AG20443 (cell line): ENCODE measurements around the gene DMD.
"Not testable (repeated sequence)": the region's sequence is repeated elsewhere in the genome, so short reads cannot be mapped to it uniquely, and the experiment has no call there.

Experiments
- DNase-seq: peaks from one replicate; pipeline ENCODE4 v3.0.0; 2012; ENCODE audit warnings: low spot score, mixed read lengths

Gene DMD

DNA sequence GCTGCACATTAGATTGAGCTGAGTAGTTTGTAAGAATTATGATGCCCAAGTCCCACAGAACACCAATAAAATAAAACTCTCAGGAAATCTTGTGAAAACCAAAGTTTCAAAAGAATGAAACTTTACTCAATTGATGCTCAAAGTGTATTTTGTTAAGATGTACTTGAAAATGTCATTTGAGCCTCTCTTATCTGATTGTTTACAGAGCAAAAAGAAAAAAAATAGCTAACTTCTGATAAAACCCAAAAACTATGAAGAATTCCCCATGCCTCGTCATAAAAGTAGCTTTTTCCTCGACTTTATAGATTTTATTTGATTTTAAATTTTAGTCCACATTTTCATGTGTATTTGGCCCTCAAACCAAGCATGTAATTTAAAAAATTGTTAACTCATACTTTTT is 1618.0 kb downstream of the DMD start:
- no peak for DNase-seq

DNA sequence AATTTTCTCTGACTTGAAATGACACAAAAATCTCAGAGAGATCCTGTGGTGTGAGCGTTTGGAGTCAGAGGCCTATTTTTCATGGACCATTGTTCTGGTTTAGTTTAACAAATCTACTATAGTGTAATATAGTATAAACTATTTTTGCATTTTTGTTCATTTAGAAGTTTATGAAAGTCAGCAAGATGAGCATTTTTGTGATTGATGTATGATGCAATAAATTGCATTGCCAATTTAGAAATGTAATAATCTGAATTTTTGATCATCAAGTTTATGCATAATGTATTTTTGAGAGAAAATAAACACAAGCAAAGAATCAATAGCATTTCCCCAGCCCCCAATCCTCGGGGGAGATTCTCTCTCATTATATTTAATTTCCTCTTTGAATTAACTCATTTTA is 1620.0 kb downstream of the DMD start:
- no peak for DNase-seq

DNA sequence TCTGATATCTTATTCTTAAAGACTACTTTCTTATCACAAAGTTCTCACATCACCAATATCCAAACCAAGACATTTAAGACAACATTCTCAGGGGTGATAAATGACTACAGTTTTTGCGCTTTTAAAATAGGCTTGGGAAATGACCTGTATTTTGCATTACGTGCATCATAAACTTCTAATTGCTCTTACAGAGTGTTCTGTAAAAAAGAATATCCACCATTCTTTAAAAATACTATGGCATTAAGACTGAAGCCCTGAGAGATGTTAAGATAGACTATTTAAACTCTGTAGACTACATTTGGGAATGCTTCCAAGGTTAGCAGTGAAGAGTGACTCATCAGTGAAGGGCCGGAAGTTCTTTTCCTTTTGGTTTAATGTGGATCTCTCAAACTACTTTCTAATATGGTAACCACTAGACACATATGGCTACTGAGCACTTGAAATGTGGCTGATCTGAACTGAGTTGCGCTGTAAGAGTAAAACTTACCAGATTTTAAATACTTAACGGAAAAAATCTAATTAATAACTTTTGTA is 1620.7 kb downstream of the DMD start:
- peak; percentile 27 for DNase-seq

DNA sequence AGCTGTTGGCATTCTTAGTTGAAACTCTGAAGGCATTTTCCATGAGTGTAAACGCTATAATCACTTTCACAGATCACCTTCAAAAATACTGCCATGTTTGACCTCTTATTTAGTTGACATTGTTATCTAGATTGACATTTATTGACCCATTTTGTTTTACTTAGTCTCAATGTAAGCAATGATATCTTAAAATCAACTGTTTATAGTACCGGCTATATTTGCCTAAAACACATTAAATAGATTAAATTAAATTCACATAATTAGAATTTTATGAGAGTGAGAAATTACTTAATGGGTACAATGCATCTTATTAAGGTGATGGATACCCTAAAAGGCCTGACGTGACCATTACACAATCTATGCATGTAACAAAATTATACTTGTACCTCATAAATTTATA is 1621.8 kb downstream of the DMD start:
- no peak for DNase-seq

DNA sequence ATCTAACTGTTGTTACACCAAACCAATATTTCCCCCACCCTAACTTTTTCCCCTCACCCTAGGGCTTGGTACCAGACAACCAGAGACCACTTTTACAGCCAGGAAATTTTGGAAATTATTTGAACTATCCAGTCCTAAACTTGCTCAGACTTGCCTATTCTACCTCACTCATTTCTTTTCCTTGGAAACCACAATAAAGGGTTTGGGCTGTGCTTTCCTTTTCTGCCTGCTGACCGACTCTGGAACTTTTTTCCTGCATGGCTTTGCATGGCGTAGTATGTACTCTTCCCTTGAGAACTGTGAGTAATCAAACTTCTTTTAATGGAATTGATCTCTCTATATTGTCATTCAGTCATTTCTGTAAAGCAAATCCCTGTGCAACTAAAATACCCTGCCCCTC is 1623.0 kb downstream of the DMD start:
- no peak for DNase-seq

DNA sequence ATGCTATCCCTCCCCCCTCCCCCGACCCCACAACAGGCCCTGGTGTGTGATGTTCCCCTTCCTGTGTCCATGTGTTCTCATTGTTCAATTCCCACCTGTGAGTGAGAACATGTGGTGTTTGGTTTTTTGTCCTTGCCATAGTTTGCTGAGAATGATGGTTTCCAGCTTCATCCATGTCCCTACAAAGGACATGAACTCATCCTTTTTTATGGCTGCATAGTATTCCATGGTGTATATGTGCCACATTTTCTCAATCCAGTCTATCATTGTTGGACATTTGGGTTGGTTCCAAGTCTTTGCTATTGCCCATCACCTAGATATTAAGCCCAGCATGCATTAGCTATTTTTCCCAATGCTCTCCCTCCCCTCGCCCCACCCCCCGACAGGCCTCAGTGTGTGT is 1627.5 kb downstream of the DMD start:
- not testable (repeated sequence) for DNase-seq

DNA sequence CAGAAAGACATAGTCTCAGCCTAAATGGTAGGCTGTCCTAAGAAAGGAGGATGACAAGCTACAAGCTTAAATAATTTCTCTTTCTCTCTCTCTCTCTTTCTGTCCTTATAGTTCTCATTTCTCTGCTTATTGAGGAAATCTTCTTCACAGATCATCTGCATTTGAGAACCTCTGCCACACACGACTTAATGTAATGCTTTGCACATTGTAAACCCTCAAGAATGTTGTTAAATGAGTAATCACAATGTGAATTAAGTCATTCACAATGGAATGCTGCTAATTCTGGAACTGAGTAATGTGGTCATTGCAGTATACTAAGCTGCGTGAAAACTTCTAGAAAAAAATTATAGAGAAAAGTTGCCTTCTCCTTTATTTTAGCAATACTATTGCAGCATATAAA is 1630.6 kb downstream of the DMD start:
- peak; percentile 25 for DNase-seq

DNA sequence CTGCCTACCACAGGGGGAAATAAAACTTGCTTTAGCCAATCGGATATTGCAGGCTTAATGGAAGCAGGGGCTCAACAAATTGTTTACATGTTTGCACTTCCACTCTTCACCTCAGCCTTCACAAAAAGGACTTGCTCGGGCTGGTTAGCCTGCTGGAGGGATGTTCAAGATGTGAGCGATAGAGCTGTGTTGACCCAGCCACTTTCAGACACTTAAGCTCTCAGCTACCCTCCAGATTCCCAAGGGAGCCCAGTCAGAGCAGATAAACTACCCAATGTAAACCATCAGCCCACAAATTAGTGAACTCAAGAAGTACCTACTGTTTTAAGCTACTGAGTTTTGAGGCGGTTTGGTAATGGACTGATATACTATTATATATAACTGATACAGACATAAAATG is 1631.1 kb downstream of the DMD start:
- DNase-seq, result no peak

DNA sequence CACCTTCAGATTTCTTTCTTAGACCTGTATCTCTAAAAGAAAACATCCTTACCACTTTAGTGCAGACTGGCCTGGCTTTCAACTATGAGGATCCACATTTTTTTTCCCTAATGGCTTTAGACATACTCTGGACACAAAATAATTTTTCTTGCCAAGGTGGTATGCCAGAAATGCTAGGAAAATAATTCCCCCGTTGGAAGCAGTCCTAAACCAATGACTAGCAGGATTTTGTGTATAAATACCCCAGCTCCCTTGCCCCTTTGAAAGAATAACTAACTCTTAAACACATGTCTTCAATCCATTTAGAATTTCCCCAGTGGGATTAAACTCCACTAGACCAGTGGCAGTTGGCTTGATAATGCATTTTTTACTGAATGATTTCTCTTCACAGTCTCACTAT is 1639.0 kb downstream of the DMD start:
- DNase-seq, result no peak

DNA sequence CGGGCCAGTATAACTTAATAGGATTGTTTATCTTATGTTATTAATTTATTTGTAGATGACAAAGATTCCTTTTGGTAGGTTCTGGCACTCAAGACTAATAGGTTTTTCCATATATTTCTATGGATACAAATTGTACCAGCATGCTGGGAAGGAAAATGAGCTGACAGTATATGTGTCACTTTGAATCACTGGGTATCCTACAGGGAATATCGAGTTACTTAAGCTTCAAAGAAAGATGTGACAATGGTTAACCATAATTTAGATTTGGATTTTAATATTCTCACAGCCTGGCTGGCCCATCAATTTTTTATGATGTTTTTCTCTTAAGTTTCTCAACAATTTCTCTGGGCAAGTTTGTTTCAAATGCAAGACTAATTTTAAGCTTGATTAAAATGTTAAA is 1640.7 kb downstream of the DMD start:
- no peak for DNase-seq

DNA sequence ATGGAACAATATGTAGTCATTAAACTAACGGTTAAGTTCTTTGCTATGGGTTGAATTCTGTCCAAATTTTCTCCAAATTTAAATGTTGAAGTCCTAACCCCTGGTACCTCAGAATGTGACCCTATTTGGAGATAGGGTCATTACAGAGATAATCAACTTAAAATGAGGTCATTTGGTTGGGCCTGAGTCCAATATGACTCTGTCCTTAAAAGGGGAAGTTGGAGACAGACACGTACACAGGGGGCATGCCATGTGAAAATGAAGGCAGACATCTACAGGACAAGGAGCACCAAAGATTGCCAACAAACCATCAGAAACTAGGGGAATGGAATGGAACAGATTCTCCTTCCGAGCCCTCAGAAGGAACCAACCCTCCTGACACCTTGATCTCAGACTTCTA is 1647.6 kb downstream of the DMD start:
- DNase-seq, result no peak

DNA sequence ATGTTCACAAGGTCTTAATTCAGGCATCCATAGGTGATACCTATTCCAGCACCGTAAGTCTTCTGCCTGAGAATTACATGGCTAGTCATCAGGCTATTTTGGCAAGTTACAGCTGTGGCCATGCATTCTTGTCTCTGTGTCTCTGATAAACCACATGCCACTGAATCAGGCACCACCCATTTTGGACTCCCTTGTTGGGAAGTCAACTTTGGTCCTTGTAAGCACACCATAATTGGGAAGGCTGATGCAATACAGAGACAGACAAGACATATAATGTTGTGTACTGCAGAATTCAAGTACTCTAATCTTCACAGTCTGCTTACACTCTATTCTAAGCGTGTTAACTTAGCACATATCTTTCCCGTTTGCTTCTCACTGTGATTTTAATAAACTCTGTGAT is 1655.8 kb downstream of the DMD start:
- peak; percentile 15 for DNase-seq

DNA sequence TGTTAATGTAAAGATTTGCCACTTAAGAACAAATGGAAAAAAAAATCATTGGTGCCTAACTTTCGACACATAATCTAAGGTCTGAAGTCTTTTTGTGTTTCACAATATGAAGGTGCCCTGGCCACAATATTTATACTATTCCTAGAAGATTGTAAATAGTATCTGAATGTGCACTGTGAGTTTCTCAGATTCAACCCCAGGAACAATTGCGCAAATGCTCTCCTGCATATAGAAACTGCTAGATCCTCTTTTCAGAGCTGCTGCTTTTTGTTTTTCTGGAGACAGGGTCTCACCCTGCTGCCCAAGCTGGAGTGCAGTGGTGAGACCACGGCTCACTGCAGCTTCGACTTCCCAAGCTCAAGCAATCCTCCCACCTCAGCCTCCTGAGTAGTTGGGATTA is 1659.4 kb downstream of the DMD start:
- DNase-seq, result no peak

DNA sequence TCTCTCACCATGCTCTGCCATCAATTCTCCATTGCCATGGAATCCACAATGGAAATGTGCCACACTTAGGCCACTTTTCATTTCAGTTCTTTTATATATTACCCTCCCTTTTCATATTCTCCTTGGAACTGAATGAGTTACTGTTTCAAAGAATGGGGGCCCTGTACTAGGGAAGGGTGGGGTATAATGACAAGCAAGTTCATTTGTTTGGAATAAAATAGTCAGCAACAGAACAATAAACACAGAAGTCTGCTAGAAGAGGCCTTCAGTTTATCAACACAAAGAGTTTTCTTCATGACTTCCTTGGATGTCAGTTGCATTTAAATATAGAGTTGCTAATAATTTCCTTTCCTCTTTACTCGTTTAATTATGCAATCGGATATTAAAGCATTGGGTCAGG is 1661.2 kb downstream of the DMD start:
- DNase-seq, result no peak

DNA sequence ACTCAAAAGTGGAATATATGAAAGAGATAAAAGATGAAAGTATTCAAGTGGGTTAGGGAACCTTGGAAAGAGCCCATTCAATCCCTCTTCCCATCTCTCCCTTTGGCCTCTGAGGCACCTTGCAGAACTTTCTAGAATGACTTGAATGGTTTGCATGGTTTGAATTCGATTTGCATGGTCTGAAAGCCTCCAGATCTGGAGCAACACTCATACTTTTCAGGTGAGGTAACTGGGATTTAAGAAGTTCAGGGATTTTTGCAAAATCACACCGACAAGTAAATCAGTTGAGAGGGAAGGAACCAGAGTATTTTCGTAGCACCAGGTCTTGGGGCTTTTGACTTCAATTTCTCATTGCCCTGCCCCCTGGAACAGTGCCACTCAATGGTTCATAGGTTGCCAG is 1663.5 kb downstream of the DMD start:
- no peak for DNase-seq

DNA sequence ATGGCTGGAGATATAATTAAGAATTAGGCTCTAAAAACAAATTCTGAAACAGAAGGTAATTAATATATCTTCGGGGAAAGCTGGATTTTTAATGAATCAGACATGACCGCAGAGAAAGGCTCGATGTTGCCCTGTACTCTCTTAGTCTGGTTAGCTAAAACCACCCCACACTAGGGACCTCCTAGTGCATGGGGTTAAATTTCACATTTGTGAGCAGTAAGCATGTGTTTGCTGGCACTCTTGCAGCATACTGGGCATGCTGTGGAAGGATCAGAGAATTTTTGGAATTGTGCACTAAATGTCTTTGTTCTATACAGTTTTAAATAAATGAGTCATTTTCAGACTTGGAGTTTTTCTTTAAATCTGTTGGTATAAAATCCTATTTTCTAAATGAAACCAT is 1663.9 kb downstream of the DMD start:
- DNase-seq, result no peak

DNA sequence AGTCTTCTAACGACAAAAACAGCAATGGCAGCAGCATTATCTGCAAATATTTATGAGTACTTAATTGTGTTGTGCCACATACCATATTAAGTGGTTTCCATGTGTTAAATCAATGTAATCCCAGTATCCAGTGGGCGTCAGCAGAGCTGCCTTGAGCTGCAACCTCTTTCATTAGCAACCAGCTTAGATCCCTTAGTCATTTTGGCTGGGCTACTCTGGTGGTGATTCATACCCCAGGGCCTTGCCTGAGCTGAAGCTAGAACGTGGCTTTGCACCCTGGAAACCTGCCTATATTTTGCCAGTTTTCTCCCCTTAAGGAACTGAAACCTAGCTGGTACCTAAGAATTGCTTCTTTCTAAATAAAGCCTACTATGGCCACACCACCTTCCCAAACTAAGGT is 1665.2 kb downstream of the DMD start:
- peak; percentile 84 for DNase-seq

DNA sequence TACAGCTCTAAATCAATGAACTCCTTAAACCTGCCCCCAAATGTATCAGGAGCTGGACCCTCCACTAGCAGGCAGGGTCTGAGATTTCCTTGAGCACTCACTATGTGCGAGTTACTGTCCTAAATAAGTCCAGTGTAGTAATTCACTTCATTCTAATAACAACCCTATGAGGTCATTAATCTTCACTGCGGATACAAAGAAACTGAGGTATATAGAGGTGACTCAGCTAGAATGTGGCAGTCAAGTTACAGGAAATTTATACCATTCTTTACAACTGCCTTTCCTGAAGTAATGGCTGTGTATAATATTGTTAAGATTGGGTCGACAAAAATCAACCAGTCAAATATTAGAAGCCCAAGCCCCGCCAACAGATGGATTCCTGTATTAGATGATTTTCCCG is 1665.6 kb downstream of the DMD start:
- DNase-seq, result no peak

DNA sequence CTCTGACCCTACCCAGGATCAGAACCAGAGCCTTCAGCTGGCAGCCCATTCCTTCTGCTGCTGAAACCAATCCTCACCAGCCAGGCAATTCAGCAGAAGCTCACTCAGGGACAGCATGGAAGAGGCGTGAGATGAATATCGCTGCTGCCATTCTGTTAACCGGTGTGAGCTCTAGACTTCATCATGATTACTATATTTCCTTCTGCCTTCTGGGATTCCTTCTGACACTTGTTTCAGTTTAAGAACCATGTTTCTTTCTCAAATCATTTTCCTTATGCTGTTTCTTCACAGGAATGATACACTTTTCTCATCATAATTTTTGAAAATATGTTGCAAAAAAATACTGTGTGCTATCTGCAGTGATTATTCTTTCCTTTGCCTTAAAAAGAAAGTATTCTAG is 1666.2 kb downstream of the DMD start:
- no peak for DNase-seq

DNA sequence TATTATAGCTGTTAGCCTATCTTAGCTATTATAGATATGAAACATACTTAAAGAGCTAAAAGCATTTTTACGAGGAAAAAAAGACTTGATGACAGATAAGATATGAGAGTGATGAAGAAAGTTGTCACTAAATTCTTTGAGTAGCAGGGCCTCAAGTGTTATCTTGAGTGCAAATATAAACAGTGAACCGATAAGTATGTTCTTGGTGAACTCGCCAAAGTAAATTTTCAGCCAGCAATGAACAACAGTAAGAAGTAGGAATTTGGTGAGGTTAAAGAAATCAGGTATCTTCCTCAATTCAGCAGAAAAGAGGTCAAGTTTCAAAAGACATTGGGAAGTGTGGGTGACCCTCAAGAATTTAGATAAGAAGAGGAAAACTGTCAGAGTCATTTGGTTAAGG is 1667.7 kb downstream of the DMD start:
- DNase-seq, result no peak

DNA sequence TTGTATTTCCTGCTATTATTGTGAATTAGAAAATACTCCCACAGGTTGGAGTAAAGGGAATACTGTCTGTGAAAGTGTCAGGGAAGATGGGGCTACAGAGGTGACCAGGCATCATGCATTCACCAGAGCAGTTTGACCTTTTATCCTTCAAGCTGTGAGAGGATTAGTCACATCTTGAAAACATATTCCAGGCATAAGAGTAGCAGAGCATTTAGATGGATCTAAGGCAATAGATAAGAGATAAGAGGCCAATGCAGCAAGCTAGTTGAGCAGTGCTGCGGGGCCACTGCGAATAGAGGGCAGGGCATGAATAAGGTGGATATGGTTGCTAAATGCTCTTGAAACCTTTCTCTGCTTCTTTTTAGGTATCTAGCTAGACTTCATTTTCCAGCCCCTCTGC is 1668.8 kb downstream of the DMD start:
- DNase-seq, result no peak

DNA sequence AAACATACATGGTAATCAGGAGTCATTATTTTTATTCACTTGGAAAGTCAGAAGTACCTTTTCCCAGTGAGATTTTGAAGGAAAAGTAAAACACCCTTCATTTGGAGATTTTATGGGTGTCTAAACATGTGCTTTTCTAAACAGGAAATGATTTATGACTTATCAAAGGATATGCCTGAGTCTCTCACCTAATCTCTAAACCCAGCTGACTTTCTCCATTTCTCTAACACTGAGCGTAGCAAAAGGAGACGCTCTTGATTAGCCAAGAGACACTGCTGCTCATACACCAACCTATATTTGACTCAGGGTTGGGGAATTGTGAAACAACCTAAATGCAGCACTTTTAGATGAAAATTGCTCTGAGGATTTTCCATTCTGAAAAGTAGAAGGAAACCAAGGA is 1671.0 kb downstream of the DMD start:
- no peak for DNase-seq

DNA sequence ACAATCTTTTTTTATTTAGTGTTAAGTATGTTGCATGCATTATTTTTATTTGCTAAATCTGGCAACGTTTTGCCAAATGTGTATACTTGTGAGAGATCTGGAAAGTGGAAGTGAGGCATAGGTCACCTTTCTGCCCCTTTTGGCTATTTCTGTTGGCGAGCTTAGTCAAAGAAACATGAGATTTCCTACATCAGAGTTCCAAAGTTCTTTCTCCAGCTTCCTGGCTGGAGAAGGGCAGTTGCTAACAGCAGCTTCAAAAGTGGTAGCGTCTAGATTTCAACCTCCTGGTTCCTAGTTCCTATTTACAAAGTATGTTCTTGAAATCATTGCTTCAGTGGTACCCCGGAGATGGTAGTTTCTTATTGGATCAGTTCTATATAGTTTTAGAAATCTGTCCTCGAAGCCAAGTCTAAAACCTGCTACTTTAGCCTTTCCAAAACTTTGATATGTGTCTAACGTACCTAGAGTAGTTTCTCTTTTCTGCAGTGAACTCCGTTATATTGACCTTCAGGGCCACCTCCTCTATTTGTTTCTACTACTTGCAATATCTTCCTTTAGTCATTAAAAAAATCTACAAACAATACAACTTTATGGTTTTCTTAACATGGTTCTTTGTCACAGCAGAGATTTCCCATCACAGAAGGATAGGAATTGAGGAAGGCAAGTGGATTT is 1683.8 kb downstream of the DMD start:
- DNase-seq, result no peak

DNA sequence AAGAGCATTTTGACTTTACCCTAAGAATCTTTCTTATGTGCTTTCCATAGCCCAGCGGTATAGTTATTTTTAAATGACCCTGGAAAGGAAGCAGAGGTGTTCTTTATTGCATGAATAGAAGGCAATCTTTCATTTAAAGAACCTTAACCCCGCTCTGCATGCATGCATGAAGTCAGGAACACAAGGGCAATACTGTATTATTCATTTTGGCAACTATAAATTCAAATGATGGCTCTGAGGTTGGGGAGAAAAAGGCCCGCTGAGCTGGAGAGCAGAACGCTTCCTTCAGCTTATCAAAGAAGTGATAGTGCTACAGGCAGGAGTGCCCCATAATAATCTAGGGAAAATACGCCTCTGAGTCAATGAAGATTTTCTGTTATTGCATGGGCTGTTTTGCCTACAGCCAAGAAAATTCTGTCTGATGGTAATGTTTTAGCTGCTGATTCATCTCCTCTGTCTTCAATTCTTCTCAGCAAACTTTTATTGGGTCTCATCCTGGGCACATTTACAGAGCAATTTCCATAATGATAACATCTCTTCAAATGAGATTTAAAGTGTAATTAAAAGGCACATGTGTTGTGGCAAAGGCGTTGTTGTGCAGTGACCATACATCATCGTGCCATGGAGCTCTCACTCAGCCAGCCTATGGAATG is 1687.3 kb downstream of the DMD start:
- no peak for DNase-seq
